Measurements from ENCODE around the gene C1orf21. TPM values are rescaled to one million over a fixed set of nuclear protein-coding genes. Genes with fewer than 3 reads are reported as not detected.

The C1orf21 gene
- total and polyA plus RNA-seq, 2 donors (not counting 1 experiment from before 2014, with no cell fraction given): 53.0 to 95.4 TPM

- H3K79me2 ChIP-seq (ENCODE audit: control insufficient read depth, insufficient read depth, low read length): no peaks in the 10 kb centered on the region
- TF ChIP-seq EZH2 (IDR thresholded peaks at IDR 0.05; ENCODE audit: low read length, missing control alignments) (no peak), CTCF (conservative IDR thresholded peaks at IDR 0.05 in 1 of 2, IDR thresholded peaks at IDR 0.05 in 1 of 2; ENCODE audit: low read depth in 1 of 2, low read length in 2 of 2) (no peak)
- no peaks in the 10 kb centered on the region for H3K27me3 ChIP-seq (ENCODE audit: control insufficient read depth, insufficient read depth, low read length)
- no peak for DNase-seq (ENCODE audit: low read depth in 2 of 2)
- no peak overlapping the region for H3K27ac ChIP-seq (ENCODE audit: insufficient read depth, low read length)
- H3K4me1 ChIP-seq (ENCODE audit: control insufficient read depth, extremely low read depth, insufficient read depth, low read length): no peaks in the 10 kb centered on the region
- no peaks in the 10 kb centered on the region for H4K20me1 ChIP-seq (ENCODE audit: control insufficient read depth, extremely low read depth, insufficient read depth, low read length)
- H3K4me3 ChIP-seq (replicated peaks in 1 of 4; ENCODE audit: control extremely low read depth in 1 of 4, insufficient read depth in 1 of 4, low read depth in 3 of 4, low read length in 4 of 4): no peak overlapping the region
- no peak overlapping the region for H2AFZ ChIP-seq (ENCODE audit: low read length)
- no peaks in the 10 kb centered on the region for H3K36me3 ChIP-seq (ENCODE audit: control insufficient read depth, insufficient read depth, low read length)
- no peak overlapping the region for H3K9ac ChIP-seq (ENCODE audit: insufficient read depth, low read length)
- H3K9me3 ChIP-seq (ENCODE audit: control insufficient read depth, insufficient read depth, low read depth, low read length): no peaks in the 10 kb centered on the region
- no peak overlapping the region for H3K4me2 ChIP-seq (ENCODE audit: extremely low read depth, insufficient read depth, low read length)
Measured at GRCh38 chr1:184527402-184527801, 140.6 kb downstream of the C1orf21 start.

- no peak overlapping the region for H3K27ac ChIP-seq (ENCODE audit: insufficient read depth, low read length)
- no peak overlapping the region for H3K9ac ChIP-seq (ENCODE audit: insufficient read depth, low read length)
- no peak overlapping the region for H3K4me3 ChIP-seq (replicated peaks in 1 of 4; ENCODE audit: control extremely low read depth in 1 of 4, insufficient read depth in 1 of 4, low read depth in 3 of 4, low read length in 4 of 4)
- H4K20me1 ChIP-seq (ENCODE audit: control insufficient read depth, extremely low read depth, insufficient read depth, low read length): no peaks in the 10 kb centered on the region
- DNase-seq (ENCODE audit: low read depth in 2 of 2): no peak
- TF ChIP-seq EZH2 (IDR thresholded peaks at IDR 0.05; ENCODE audit: low read length, missing control alignments): no peak
- no peak for TF ChIP-seq CTCF (conservative IDR thresholded peaks at IDR 0.05 in 1 of 2, IDR thresholded peaks at IDR 0.05 in 1 of 2; ENCODE audit: low read depth in 1 of 2, low read length in 2 of 2)
- H3K9me3 ChIP-seq (ENCODE audit: control insufficient read depth, insufficient read depth, low read depth, low read length): no peaks in the 10 kb centered on the region
- H2AFZ ChIP-seq (ENCODE audit: low read length): no peak overlapping the region
- H3K4me2 ChIP-seq (ENCODE audit: extremely low read depth, insufficient read depth, low read length): no peak overlapping the region
- peaks cover 5% of the 10 kb centered on the region for H3K4me1 ChIP-seq (ENCODE audit: control insufficient read depth, extremely low read depth, insufficient read depth, low read length)
- no peaks in the 10 kb centered on the region for H3K27me3 ChIP-seq (ENCODE audit: control insufficient read depth, insufficient read depth, low read length)
- no peaks in the 10 kb centered on the region for H3K36me3 ChIP-seq (ENCODE audit: control insufficient read depth, insufficient read depth, low read length)
- H3K79me2 ChIP-seq (ENCODE audit: control insufficient read depth, insufficient read depth, low read length): no peaks in the 10 kb centered on the region
Measured at GRCh38 chr1:184530226-184530625, 143.4 kb downstream of the C1orf21 start.

- H3K9me3 ChIP-seq (ENCODE audit: control insufficient read depth, insufficient read depth, low read depth, low read length): no peaks in the 10 kb centered on the region
- H3K27ac ChIP-seq (ENCODE audit: insufficient read depth, low read length): no peak overlapping the region
Measured at GRCh38 chr1:184531296-184531695, 144.5 kb downstream of the C1orf21 start.

More at GRCh38 chr1:184531296-184531695, 144.5 kb downstream of the C1orf21 start:
- Histone ChIP-seq H3K9ac (ENCODE audit: insufficient read depth, low read length) (no peak overlapping the region), H3K36me3 (ENCODE audit: control insufficient read depth, insufficient read depth, low read length) (no peaks in the 10 kb centered on the region), H3K27me3 (ENCODE audit: control insufficient read depth, insufficient read depth, low read length) (no peaks in the 10 kb centered on the region), H3K4me2 (ENCODE audit: extremely low read depth, insufficient read depth, low read length) (no peak overlapping the region), H3K4me3 (replicated peaks in 1 of 4; ENCODE audit: control extremely low read depth in 1 of 4, insufficient read depth in 1 of 4, low read depth in 3 of 4, low read length in 4 of 4) (no peak overlapping the region), H2AFZ (ENCODE audit: low read length) (no peak overlapping the region), H4K20me1 (ENCODE audit: control insufficient read depth, extremely low read depth, insufficient read depth, low read length) (no peaks in the 10 kb centered on the region), H3K4me1 (ENCODE audit: control insufficient read depth, extremely low read depth, insufficient read depth, low read length) (peaks cover 5% of the 10 kb centered on the region), H3K79me2 (ENCODE audit: control insufficient read depth, insufficient read depth, low read length) (no peaks in the 10 kb centered on the region)
- DNase-seq (ENCODE audit: low read depth in 2 of 2): no peak
- no peak for TF ChIP-seq EZH2 (IDR thresholded peaks at IDR 0.05; ENCODE audit: low read length, missing control alignments)
- TF ChIP-seq CTCF (conservative IDR thresholded peaks at IDR 0.05 in 1 of 2, IDR thresholded peaks at IDR 0.05 in 1 of 2; ENCODE audit: low read depth in 1 of 2, low read length in 2 of 2): no peak

All from fibroblast of lung (primary cell).